Breast epithelium (tissue), 4 donors: ENCODE data around the gene EPX. TPM values are rescaled to one million over a fixed set of nuclear protein-coding genes. Genes with fewer than 3 reads are reported as not detected.

Experiments used
- DNase-seq, 2 donors: peaks; one replicate each; pipeline ENCODE4 v3.0.0-alpha.2; 2019; ENCODE audit warnings: low spot score in 2 of 2
- H3K27ac ChIP-seq, 2 donors: fragments of 200-600 bp; sonication (generic) in 1 of 2; one replicate each; pipeline ENCODE4 v1.5.1; 2016 to 2019; ENCODE audit warnings: mild to moderate bottlenecking in 1 of 2
- H3K27me3 ChIP-seq, 2 donors: fragments of 200-600 bp; sonication (generic) in 1 of 2; one replicate each; pipeline versions ENCODE4 v1.5.1 to v1.6.0; 2017 to 2019; ENCODE audit warnings: control low read depth in 1 of 2, mild to moderate bottlenecking in 1 of 2
- H3K36me3 ChIP-seq: fragments of 200-600 bp; one replicate; pipeline ENCODE4 v1.5.1; 2019
- H3K4me1 ChIP-seq, 2 donors: fragments of 200-600 bp; sonication (generic); one replicate each; pipeline ENCODE4 v1.5.1; 2016 to 2019; ENCODE audit warnings: control low read depth in 1 of 2
- H3K4me3 ChIP-seq, 3 donors: fragments of 200-600 bp; sonication (generic); 1 replicate in 2 of 3; 2 replicates in 1 of 3; pipeline ENCODE4 v1.5.1; 2016 to 2019; ENCODE audit warnings: mild to moderate bottlenecking in 3 of 3, moderate library complexity in 2 of 3
- H3K9me3 ChIP-seq, 2 donors: fragments of 200-600 bp; sonication (generic) in 1 of 2; one replicate each; pipeline ENCODE4 v1.5.1; 2016 to 2019; ENCODE audit warnings: control low read depth in 1 of 2
- CTCF ChIP-seq, 3 donors: fragments of 450-650 bp; IDR thresholded peaks; one replicate each; pipeline ENCODE4 v1.5.1; 2016 to 2017; ENCODE audit warnings: antibody characterized with exemption in 3 of 3, mild to moderate bottlenecking in 3 of 3, moderate library complexity in 3 of 3
- POLR2A ChIP-seq: fragments of 450-650 bp; IDR thresholded peaks from one replicate; pipeline ENCODE4 v1.6.1; 2016; ENCODE audit warnings: antibody characterized with exemption, mild to moderate bottlenecking, moderate library complexity
- POLR2AphosphoS5 ChIP-seq, 3 donors: sonication (generic); formaldehyde crosslinking; IDR thresholded peaks; one replicate each; pipeline ENCODE4 v1.6.1; 2017; ENCODE audit warnings: antibody characterized with exemption in 3 of 3
- intact Hi-C: fragments of 100-400 bp; cut with DNase I; formaldehyde crosslinking; loops from one replicate; pipeline ENCODE4 v1.15.1; 2023; ENCODE audit warnings: low total_unique reads
- total RNA-seq, 3 donors: library from RNA; depleted of rRNA; stranded (reverse); fragments of >200 nt; gene quantifications; one replicate each; pipeline ENCODE4 v1.1.0, GENCODE V29; 2016

The EPX gene
- total RNA-seq, 3 donors from 2014 or later, result not detected

- Histone ChIP-seq H3K4me1 (peaks cover 0 to 5% of the 10 kb centered on the region in 2 donors), H3K27ac (no peak overlapping the region), H3K27me3 (no peaks in the 10 kb centered on the region), H3K9me3 (no peaks in the 10 kb centered on the region), H3K36me3 (no peaks in the 10 kb centered on the region), H3K4me3 (no peak overlapping the region)
- intact Hi-C loops, result no loop called here
- TF ChIP-seq POLR2AphosphoS5 (IDR thresholded peaks at IDR 0.05) (no peak), CTCF (IDR thresholded peaks at IDR 0.05) (no peak), POLR2A (no peak)
- no peak for DNase-seq
Observed at GRCh38 chr17:58184986-58185761, 7.4 kb upstream of the EPX start.

GRCh38 chr17:58186591-58186990, 5.9 kb upstream of the EPX start:
- DNase-seq, result no peak

GRCh38 chr17:58187063-58187462, 5.5 kb upstream of the EPX start:
- DNase-seq, result no peak
- no peaks in the 10 kb centered on the region for H3K9me3 ChIP-seq
- H3K36me3 ChIP-seq, result no peaks in the 10 kb centered on the region
- intact Hi-C loops, result no loop called here
- peaks cover 0 to 8% of the 10 kb centered on the region in 2 donors for H3K27me3 ChIP-seq
- no peak overlapping the region for H3K4me3 ChIP-seq
- H3K27ac ChIP-seq, result no peak overlapping the region
- H3K4me1 ChIP-seq, result peaks cover 0 to 5% of the 10 kb centered on the region in 2 donors
- TF ChIP-seq POLR2A, result no peak
- TF ChIP-seq CTCF (IDR thresholded peaks at IDR 0.05), result no peak
- TF ChIP-seq POLR2AphosphoS5 (IDR thresholded peaks at IDR 0.05), result no peak

More at GRCh38 chr17:58186591-58186990, 5.9 kb upstream of the EPX start:
- intact Hi-C loops, result no loop called here
- no peak overlapping the region for H3K4me3 ChIP-seq
- H3K9me3 ChIP-seq, result no peaks in the 10 kb centered on the region
- TF ChIP-seq POLR2AphosphoS5 (IDR thresholded peaks at IDR 0.05), result no peak
- no peak for TF ChIP-seq CTCF (IDR thresholded peaks at IDR 0.05)
- no peak for TF ChIP-seq POLR2A
- peaks cover 0 to 8% of the 10 kb centered on the region in 2 donors for H3K27me3 ChIP-seq
- peaks cover 0 to 5% of the 10 kb centered on the region in 2 donors for H3K4me1 ChIP-seq
- H3K27ac ChIP-seq, result no peak overlapping the region
- H3K36me3 ChIP-seq, result no peaks in the 10 kb centered on the region

GRCh38 chr17:58187675-58188074, 4.9 kb upstream of the EPX start:
- no peak for TF ChIP-seq CTCF (IDR thresholded peaks at IDR 0.05)
- TF ChIP-seq POLR2AphosphoS5 (IDR thresholded peaks at IDR 0.05), result no peak
- TF ChIP-seq POLR2A, result no peak
- DNase-seq, result no peak
- Histone ChIP-seq H3K9me3 (no peaks in the 10 kb centered on the region), H3K27me3 (peaks cover 0 to 8% of the 10 kb centered on the region in 2 donors), H3K27ac (no peak overlapping the region), H3K4me1 (peaks cover 0 to 5% of the 10 kb centered on the region in 2 donors), H3K36me3 (no peaks in the 10 kb centered on the region), H3K4me3 (no peak overlapping the region)
- intact Hi-C loops, result no loop called here

GRCh38 chr17:58189436-58190146, 2.9 kb upstream of the EPX start:
- Histone ChIP-seq H3K4me3 (no peak overlapping the region), H3K9me3 (no peaks in the 10 kb centered on the region), H3K27ac (no peak overlapping the region), H3K36me3 (no peaks in the 10 kb centered on the region), H3K4me1 (peaks cover 0 to 5% of the 10 kb centered on the region in 2 donors), H3K27me3 (peaks cover 0 to 8% of the 10 kb centered on the region in 2 donors)
- DNase-seq, result no peak
- TF ChIP-seq CTCF (IDR thresholded peaks at IDR 0.05) (no peak), POLR2A (no peak), POLR2AphosphoS5 (IDR thresholded peaks at IDR 0.05) (no peak)
- intact Hi-C loops, result no loop called here
